NCI-H146 (cell line): Measurements from ENCODE around the gene FAM90A1.
"Not testable (repeated sequence)": the region's sequence is repeated elsewhere in the genome, so short reads cannot be mapped to it uniquely, and the experiment has no call there.

Experiments used
- DNase-seq: peaks from one replicate; lab custom pipeline; 2025; lab: John Stamatoyannopoulos, UW

Gene FAM90A1

DNA sequence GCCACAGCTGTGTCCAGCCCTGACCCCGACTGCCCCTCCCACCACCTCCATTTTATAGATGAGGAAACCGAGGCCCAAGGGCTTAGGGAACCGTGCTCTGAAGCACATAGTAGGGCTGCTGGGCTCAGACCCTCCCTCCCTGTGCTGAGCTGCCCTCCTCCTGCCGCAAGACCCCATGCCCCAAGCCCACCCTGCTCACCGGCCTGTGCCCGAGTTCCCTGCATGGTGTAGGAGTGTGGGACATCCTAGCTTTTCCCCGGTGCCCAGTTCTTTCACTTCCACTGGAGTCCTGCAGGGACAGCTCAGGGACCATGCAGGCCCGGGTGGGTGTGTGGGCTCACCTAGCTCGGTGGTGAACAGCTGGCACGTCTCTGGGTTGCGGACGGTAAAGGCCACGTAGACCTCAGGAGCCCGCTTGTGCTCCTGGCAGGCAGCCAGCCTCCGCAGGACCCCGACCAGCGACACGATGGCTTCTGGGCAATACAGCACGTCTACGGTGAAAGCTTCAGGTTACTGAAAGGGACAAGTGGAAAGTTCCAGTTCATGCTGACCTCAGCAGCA is 6.6 kb upstream of the FAM90A1 start:
- DNase-seq, result not testable (repeated sequence)

DNA sequence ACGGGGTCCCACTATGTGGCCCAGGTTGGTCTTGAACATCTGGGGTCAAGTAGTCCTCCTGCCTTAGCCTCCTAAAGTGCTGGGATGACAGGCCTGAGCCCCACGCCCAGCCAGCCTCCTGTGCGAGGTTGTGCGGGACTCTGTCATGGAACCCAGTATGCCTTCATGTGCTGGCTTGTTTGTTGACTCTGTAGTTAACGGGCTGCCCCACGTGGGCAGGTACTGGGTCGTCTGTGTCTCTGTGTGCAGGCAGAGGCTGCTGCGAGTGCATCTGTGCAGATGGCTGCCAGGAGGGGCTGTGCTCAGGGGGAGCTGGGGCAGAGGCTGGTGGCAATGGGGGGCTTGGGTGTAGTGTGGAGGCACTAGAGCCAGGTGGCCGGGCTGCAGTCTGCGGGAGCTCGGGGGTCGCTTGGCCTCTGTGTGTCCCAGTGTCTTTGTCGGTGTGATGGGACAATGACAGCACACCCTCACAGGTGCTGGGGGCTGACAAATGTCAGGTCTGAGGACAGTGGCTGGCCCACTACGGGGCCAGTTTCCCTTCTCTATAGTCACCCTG is 6.0 kb upstream of the FAM90A1 start:
- DNase-seq, result not testable (repeated sequence)

DNA sequence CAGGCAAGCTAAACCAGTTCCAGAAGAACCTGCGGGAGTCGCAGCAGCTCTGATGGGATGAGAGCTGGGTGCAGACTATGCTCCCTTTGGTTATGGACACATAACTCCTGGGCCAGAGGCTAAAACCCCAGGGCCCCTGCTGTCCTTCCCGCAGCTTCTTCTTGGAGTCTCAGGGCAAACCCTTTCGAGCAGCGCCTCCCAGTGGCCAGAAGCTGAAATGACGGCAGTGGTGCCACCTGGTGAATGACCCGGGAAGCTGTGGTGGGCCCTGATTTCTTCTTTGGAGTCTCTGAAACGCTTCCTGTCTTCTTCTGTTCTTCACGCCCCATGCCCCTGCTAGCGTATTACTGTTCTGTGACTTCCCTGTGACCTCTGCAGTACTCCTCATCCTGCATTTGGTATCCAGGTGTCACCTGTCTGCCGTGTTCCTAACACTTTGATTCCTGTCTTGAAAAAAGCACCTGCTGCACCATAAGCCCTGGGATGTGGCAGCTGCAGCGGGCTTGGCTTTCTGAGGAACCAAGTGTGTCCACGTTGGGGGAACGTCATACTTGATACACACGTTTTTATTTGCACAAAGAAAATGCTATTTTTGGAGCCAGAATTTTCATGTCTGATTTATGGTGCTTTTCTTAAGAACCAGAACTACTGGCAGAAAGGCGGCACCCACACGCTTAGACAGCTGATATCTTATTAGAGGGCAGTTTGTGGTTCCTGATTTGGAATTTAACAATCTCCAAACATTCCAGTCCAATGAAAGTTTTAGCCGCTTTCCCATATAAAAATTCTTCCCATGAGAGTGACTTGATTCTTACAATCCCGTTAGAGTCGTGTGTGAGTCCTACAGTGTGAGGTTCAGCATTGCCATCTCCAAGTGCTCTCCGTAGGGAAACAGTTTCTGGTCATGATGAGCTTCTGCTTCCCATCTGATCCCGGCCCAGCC is 4.5 kb upstream of the FAM90A1 start:
- DNase-seq, result peak; percentile 20

DNA sequence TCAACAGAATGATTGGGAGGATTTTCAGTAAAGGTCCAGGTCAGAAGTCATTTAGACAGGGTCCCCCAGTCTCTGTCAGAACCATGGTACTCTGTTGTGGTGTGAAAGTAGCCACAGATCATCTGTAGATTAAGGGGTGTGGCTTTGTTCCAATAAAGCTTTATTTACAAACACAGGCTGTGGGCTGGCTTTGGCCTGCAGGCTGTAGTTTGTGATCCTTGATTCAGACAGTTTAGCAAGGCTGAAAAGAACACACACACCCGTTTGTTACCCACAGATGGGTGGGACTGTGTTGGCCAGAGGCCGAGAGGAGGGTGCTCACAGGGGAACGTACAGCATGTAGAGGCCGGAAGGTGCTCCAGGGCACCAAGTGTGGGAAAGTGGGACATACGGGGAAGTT is 3.6 kb upstream of the FAM90A1 start:
- not testable (repeated sequence) for DNase-seq

DNA sequence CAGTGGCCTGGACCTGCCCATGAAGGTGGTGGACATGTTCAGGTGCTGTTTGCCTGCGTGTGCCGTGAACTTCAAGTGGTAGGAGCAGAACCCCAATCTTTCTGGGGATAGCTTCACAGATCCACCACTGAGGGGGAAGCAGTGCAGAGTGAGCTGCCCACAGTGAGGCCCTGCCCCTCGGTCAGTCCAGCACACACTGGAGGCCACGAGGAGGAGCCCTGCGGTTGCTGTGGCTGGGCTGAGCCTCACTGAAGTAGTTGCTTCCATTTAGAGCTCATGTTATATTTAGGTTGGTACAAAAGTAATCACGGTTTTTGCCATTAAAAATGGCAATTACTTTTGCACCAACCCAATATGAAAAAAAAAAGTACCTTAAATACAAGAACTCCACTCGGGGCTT is 2.1 kb upstream of the FAM90A1 start:
- not testable (repeated sequence) for DNase-seq

DNA sequence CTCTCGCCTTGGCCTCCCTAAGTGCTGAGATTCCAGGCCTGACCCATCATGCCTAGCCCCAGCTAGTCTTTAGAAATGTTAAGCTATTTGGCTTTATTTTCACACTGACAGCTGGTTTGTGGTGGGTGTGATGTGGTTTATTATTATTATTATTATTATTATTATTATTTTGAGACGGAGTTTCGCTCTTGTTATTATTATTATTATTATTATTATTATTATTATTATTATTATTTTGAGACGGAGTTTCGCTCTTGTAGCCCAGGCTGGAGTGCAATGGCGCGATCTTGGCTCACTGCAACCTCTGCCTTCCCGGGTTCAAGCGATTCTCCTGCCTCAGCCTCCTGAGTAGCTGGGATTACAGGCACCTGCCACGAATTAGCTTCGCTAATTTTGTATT is 1.2 kb upstream of the FAM90A1 start:
- DNase-seq, result not testable (repeated sequence)

DNA sequence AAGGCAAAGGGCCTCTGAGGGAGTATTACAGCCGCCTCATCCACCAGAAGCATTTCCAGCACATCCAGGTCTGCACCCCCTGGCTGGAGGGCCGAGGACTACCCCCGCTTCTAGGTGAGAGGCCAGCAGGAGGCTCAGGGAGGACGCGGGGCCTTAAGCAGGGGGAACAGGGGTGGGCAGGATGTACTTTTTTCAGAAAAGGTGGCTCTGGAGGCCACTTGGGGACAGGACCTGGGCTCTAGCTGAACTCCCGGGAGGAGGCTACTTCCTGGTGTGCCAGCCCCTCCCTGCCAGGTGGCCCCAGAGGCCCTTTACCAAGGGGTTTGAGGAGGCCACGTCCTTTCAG is 287 bp upstream of the FAM90A1 start:
- DNase-seq, result not testable (repeated sequence)

DNA sequence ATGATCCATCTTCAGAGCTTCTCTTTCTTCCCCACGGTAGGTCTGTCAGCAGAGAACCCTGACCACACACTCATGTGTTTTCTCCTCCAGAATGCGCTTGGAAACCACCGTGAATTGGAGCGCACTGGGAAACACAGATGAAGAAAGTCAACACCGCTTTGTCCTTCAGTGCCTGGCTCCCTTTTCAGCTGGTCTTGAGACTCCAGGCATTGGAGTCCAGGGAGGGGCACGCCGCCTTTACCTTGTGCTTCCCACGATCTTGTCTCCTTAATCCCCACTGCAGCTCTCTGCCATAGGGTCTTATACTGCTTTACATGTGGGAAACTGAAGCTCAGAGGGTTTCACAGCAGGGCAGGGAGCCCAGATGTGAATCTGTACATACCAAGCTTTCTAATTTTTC is 1.1 kb downstream of the FAM90A1 start:
- DNase-seq, result no peak

DNA sequence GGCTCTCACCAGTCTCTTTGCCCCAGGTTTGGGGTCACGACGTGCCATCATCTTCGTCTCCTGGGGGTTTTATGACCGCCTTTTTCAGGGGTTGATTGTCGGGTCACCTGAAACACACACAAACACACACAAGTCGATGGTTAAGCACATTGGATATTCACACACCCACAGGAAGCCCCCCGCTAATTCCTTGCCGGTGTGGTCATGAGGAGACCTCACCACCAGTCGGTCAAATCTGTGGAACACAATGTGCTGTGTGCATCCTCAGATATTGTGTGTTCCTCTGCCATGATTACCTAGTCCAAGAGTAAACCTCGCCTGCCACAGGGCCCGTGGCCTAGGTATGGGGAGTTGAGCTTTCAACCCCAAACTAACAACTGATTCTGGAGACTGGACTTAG is 2.6 kb downstream of the FAM90A1 start:
- DNase-seq, result not testable (repeated sequence)

DNA sequence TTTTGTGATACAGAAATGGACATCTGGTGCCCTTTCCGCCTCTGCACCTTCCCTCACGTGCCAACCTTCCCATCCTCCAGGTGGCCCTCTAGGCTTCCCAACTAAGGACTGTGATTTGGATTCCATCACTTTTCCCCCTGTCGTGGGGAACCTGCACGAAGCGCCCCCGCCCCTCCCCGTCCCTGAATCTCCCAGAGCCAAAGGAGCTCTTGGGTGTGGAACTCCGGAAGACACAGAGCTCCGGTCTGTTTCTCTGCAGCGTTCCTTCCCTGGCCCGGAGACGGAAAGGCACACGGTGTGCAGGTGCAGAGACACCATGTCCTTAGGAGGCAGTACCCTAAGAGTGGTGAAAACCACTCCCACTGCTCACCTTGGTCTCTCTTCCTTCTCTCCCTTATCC is 3.8 kb downstream of the FAM90A1 start:
- DNase-seq, result not testable (repeated sequence)

DNA sequence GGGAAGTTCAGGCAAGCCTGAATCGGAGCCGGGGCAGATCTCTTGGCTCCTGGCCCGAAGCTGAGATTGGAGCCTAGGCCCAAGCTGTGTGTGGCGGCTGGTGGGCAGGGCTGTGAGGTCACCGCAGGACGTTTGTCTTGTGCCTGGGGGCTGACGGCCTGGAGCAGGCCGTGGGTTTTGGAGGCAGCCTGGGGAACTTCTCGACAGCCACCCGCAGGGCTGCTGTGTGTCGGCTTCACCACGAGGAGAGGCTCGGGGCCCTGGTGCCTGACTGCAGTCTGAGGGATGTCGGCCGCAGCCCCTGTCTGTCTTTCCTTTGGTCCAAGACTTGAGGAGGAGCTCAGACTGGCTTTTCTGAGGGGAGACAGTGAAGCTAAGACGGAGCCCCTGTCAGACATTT is 5.1 kb downstream of the FAM90A1 start:
- not testable (repeated sequence) for DNase-seq

DNA sequence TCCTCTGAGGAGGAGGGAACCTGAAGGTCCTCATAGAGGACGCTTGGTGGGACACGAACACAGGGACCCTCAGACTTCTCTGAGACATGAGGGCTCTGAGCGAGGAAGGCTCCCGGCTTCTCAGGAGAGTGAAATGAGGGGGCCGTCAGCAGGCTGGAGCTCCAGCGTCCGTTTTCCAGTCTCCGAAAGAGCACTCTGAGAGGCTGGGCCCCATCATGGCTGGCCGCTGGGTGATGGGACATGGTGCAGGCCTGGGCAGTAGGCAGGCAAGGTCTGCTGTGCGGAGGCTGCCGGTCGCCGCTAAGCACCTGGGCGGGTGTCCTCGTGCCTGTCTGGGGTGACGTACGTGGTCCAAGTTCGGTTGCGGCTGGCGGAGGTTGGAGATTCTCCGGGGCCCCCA is 5.6 kb downstream of the FAM90A1 start:
- not testable (repeated sequence) for DNase-seq

DNA sequence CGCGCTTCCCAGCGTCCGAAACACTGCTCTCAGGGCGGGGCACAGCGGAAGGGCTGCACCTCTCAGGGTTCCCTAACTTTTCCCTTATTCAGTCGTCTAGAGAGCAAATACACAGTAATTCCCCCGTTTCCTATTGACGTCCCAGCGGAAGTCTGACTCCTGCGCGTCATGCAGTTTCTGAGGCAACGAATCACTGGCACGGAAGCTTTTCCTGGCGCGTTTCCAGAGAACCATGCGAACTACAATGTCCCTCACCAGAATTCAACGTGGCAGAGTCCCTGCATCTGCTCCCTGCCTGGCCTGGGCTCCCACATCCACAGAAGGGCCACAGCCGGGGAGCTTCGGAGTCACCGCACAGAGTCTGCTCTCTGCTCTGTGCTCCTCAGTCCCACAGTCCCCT is 6.0 kb downstream of the FAM90A1 start:
- peak; percentile 13 for DNase-seq

DNA sequence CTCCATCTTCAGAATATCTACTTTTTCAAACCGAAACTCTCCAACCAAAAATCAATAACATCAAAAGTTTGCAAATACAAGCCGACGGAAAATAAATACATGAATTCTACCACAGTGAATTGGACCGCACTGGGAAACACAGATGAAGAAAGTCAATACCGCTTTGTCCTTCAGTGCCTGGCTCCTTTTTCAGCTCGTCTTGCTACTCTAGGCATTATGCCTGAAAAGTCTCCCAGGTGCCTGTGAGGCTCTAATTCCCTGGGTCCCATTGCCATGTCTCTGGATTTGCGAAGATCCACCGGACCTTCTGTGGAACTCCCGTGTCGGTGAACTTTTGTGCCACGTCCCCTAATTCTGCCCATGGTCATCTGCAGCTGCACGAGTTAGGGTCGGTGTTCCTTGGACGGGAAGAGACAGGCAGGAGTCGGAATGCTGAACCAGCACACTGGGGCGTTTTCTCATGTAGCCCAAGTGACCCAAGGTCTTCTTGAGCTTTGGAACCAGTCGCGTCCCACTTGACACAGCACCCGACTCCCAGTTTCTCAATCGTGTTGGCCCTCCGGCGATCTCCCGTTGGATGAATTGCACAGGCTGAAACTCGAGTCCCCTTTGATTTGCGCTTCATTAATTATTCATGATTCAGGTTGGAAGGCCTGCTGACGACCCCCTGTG is 8.6 kb downstream of the FAM90A1 start:
- DNase-seq, result not testable (repeated sequence)

DNA sequence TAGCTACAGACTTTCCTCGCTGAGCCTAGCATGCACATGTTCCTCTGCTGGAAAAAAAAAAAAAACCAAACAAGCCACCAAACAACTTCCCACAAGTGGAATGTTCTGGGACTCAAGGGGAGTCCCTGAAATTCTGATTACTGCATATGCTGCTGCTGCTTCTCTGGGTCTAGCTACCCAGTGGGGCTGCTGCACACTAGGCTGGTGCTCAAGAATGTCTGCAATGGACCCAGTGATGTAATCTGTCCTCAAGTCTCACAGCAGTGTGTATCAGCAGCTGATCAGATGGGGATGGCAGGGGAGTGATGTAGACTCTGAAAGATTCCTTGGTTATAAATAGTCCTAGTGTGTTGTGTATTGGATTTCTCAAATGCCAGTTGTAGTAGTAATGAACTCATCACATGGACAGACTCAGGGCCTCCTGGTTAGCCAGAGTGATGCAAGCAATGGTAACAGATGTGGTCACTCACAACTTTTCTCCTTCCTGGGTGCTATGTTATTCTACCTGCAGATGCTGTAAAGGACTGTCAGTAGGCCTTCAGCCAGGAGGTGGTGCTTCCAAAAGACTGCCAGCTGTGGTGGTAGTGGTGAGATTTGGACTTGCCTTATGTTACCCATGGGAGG is 29.6 kb downstream of the FAM90A1 start:
- DNase-seq, result not testable (repeated sequence)

DNA sequence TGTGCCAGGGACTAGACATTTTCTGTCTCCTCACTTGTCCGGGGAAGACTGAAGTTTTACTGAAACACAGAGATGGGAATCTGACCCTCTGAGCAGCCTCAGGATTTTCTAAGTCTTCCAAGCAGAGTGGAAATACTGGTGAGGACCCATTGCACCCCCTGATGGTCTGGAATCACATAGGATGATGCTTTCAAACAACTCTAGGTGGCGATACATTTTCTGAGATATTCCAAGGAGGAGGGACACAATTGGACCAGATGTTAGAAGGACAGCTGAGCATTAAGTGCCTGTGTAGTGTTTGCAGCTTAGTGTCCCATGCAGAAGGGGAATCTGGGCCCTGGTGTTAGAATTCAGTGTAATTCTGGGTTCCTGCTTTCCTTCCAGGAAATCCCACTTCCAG is 39.3 kb downstream of the FAM90A1 start:
- DNase-seq, result not testable (repeated sequence)

DNA sequence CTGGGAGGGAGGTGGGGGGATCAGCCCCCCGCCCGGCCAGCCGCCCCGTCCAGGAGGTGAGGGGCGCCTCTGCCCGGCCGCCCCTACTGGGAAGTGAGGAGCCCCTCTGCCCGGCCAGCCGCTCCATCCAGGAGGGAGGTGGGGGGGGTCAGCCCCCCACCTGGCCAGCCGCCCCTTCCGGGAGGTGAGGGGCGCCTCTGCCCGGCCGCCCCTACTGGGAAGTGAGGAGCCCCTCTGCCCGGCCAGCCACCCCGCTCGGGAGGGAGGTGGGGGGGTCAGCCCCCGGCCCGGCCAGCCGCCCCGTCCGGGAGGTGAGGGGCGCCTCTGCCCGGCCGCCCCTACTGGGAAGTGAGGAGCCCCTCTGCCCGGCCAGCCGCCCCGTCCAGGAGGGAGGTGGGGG is 43.2 kb downstream of the FAM90A1 start:
- DNase-seq, result not testable (repeated sequence)

DNA sequence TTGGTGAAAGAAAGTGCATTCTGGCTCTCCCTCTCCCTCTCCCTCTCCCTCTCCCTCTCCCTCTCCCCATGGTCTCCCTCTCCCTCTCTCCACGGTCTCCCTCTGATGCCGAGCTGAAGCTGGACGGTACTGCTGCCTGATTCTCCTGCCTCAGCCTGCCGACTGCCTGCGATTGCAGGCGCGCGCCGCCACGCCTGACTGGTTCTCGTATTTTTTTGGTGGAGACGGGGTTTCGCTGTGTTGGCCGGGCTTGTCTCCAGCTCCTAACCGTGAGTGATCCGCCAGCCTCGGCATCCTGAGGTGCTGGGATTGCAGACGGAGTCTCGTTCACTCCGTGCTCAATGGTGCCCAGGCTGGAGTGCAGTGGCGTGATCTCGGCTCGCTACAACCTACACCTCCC is 44.1 kb downstream of the FAM90A1 start:
- not testable (repeated sequence) for DNase-seq

DNA sequence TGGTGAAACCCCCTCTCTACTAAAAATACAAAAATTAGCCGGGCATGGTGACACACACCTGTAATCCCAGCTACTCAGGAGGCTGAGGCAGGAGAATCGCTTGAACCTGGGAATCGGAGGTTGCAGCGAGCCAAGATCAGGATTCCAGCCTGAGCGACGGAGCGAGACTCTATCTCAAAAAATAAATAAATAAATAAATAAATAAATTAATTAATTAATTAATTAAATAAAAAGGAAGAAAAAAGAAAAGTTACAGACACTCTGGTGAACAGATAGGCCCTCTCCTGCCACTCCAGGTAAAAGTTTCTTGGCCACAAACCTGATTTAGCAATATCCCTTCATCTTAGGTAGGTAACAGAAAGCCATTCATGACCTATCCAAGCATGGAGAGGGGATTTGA is 44.5 kb downstream of the FAM90A1 start:
- not testable (repeated sequence) for DNase-seq

DNA sequence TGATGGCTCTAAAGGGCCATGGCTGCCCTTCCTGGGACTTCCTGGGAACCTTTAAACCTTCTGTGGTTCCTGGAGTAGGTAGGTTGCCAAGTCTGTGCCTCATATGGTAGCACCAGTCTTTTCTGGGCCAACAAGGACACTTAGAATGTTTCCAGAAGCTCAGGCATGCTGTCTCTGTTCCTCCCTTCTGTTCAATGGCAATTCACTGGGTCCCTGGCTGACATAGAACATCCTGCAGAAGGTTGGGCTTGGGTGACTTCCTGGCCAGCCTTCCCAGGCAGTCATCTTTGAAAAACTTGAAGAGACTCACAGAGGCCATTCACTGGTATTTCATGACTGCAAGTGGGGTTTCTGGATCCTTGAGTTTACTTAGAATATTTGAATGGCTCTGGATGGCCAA is 46.1 kb downstream of the FAM90A1 start:
- DNase-seq, result not testable (repeated sequence)

DNA sequence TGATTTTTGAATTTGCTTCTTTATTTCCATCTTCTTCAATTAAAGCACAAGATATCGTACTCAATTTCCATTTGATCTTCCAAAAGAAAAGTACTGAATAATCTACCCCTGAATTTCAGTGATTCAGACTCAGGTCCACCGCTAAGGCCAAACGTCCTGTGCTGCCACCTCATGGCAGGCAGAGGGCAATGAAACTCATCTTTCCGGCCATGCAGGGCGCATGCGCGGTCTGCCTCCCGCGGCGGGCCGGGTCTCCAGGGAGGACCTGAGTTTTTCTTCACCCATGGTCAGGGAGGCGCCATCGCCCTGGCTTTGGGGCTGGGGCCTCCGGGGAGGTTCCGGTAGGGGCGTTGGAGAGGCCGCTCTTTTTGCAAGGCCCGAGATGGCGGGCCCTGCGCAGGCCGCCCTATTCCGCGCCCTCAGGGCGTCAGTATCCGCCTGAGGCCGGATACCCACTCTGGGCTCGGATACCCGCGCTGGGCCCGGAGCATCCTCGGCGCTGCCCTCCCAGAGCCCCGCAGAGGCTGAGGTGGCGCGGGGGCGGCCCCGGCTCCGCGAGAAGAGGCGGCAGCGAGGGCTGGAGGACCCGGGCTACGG is 47.3 kb downstream of the FAM90A1 start:
- peak; percentile 80 for DNase-seq

DNA sequence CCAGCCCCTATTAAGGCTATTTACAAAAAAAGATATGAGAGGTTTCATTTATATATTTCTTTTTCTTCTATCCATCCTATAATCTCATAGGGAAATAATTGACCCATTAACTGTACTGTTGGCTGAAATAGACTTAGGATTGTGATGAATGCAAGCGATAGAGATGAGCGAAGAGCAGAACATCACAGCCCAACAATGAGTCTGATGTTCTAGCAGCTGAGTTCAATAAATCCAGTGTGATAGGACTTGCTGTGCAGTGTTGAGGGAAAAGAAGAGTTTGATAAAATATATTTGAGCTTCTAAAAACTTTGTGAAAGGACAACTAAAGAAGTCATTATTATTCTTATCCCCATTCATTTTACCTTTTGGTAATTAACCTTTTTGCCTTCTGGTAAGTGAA is 54.5 kb downstream of the FAM90A1 start:
- not testable (repeated sequence) for DNase-seq
